HG03558 (cell line): Measurements from ENCODE around the gene DHTKD1.
"Not testable (repeated sequence)": the region's sequence is repeated elsewhere in the genome, so short reads cannot be mapped to it uniquely, and the experiment has no call there.

Experiments
- ATAC-seq: cut with Tn5 transposase; IDR thresholded peaks from one replicate; pipeline ENCODE4 v1.9.1; 2021; ENCODE audit warnings: moderate number of reproducible peaks; ENCODE audit not compliant: unreplicated experiment; ENCODE audit errors: extremely low read depth

DHTKD1 gene

GRCh38 chr10:12062754-12063482 lies 5.8 kb upstream of the DHTKD1 start:
- no peak for ATAC-seq

DNA sequence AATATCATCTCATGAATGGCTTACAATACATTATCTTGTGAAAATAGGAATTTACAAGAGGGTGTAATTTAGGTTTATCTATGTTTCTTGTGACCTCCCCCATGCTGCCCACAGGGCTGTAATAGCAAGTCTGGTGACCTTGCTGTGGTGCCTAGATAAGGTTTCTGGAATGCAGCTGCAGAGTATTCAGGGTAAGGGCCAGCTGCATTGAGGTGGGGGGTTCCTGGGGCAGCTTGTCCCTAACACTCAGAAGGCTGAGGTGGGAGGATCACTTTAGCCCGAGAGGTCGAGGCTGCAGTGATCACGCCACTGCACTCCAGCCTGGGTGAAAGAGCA lies 5.3 kb upstream of the DHTKD1 start:
- ATAC-seq, result no peak

GRCh38 chr10:12067336-12067735 lies 1.4 kb upstream of the DHTKD1 start:
- ATAC-seq, result no peak

- ATAC-seq, result not testable (repeated sequence)
These were observed 2.7 kb downstream of the DHTKD1 start for GRCh38 chr10:12071441-12071840.

DNA sequence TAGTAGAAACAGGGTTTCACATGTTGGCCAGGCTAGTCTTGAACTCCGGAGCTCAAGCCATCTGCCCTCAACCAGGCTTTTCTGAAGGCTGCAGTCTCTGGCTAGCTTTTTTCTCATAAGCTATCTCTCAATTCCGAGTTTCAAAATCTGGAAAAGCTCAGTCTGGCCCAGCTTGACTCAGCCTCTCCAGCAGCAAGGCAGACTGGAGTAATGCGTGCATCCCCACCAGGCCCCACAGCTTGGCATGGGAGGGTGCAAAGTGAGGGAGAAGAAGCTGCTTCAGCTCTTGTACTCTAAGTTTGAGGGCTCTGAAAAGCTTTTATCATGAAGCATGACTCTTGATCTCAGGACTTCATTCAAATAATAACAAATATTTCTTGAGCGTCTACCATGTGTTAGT lies 4.8 kb downstream of the DHTKD1 start:
- no peak for ATAC-seq

DNA sequence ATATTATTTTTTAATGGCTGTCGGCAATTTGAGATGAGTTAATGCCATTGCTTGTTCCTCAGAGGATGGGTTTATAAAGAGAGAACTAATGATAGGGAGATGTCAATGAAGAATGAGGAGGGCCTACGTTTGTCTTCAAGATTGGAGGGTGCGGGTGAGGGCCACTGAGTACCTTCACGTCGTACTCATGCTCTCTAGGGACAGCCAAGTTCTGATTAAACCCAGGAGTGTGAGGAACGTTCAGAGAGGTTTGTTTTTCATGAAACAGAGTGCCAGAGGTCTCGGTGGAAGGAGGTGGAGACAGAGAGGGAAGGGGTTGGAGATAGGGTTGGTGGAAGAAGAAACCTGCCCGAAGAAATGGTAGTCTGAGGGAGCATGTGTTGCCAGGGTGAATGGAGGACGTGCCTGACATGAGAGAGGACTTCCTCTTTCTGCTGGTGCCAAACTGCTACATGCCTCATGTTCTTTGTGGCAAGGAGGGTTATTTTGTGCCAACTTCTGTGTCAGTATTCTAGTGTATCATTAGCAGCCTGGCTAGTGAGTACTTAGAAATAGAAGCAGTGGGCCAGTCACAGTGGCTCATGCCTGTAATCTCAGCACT lies 8.9 kb downstream of the DHTKD1 start:
- ATAC-seq, result no peak

- no peak for ATAC-seq
These were observed 12.7 kb downstream of the DHTKD1 start for GRCh38 chr10:12081470-12081869.

DNA sequence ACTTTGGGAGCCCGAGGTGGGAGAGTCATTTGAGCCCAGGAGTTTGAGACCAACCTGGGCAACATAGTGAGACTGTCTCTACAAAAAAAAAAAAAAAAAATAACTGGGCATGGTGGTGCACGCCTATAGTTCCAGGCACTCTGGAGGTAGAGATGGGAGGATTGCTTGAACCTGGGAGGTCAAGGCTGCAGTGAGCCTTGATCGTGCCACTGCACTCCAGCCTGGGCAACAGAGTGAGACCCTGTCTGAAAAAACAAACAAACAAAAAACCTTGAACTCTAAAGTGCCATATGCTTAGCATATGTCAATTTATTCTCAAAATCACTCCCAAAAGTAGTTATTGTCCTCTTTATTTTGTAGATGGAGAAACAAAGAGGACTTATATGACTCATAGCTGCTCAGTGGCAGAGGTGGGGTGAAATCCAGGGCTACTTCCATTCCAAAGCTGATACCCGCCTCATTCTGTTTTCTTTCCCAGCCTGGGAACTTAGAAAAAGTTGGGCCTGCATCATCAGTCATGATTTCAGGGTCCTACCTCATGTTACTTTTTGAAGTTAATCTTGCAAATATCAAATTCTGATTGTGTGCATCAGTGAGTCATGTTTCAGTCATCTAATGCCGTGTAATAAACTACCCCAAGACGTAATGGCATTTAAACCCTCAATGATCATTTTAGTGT lies 13.3 kb downstream of the DHTKD1 start:
- ATAC-seq, result no peak

- ATAC-seq, result no peak
These were observed 20.2 kb downstream of the DHTKD1 start for GRCh38 chr10:12088919-12089318.

GRCh38 chr10:12091421-12091820 lies 22.7 kb downstream of the DHTKD1 start:
- ATAC-seq, result no peak

- not testable (repeated sequence) for ATAC-seq
These were observed 28.6 kb downstream of the DHTKD1 start for GRCh38 chr10:12097361-12097760.

DNA sequence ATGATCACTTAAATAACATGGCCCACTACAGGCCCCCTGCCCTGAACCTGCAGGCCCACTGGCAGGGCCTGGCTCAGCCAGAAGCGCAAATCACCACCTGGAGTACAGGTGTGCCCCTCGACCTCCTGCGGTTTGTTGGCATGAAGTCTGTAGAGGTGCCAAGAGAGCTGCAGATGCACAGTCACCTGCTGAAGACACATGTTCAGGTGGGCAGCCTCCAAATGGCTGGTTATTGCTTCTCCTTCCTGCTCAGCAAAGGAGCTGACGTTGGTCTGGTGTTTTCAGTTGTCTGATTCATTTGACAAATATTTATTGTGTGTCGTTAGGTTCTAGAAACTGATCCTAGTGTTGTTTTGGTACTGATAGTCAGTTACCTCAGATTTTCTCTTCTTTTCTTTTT lies 29.0 kb downstream of the DHTKD1 start:
- ATAC-seq, result no peak

DNA sequence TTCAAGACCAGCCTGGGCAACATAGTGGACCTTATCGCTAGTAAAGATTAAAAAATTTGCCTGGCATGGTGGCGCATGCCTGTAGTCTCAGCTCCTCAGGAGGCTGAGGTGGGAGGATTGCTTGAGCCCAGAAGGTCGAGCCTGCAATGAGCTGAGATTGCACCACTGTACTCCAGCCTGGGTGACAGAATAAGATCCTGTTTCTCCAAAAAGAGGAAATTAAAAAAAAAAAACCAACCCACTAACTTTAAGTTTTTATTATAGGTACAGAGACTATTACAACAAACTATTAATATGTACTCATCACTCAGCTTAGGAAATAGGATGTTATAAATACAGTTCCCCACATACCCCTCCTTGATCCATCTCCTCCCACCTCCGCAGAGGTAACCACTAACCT lies 30.2 kb downstream of the DHTKD1 start:
- ATAC-seq, result no peak

DNA sequence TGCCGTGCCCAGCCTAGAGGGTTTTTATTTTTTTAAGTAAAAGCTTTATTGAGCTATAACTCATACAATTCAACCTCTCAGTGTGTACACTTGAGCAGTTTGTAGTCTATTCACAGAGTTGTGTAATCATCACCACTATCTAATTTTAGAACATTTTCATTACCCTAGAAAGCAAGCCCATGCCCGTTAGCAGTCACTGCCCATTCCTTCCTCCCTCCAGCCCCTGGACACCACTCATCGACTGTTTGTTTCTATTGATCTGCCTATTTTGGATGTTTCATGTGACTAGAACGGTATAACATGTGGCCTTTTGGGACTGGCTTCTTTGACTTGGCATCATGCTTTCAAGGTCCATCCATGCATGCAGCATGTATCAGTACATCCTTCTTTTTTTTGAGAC lies 35.0 kb downstream of the DHTKD1 start:
- no peak for ATAC-seq

DNA sequence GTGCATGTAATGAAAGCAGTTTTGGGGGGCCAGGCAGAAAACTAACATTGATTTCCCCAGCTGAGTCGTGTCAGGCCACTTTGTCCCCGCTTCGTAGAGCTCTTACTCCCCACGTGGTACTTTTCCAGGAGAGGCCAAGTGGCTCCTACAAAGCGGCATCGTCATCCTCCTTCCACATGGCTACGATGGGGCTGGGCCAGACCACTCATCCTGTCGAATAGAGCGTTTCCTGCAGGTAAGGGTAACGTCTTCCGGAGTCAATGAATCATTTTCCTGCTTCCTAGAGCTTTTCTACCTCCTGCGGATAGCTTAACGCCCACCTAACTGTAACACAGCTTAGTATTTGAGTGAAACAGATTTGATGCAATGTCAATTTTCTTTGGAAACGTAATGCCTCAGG lies 39.0 kb downstream of the DHTKD1 start:
- no peak for ATAC-seq

GRCh38 chr10:12109286-12109685 lies 40.5 kb downstream of the DHTKD1 start:
- ATAC-seq, result no peak

DNA sequence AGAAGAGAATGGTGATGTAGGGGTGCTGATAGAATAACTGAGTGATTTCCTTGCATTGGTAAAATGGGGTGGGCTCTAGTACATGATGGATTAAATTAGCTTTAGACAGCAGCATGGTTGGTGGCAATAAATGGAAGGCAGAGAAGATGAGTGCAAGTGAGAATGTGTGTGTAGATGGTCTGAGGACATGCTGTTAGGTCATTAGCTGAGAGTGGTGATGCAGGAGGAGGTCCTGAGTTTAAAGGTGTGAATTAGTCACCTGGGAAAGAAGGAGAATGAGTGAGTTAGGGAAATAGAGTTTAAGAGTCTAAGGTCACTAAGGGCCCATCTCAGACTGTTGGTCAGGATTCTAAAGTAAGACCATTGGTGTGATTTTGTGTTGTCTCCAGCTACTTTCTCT lies 42.8 kb downstream of the DHTKD1 start:
- no peak for ATAC-seq

- no peak for ATAC-seq
These were observed 44.9 kb downstream of the DHTKD1 start for GRCh38 chr10:12113627-12114026.

- ATAC-seq, result no peak
These were observed 52.9 kb downstream of the DHTKD1 start for GRCh38 chr10:12121673-12122072.

DNA sequence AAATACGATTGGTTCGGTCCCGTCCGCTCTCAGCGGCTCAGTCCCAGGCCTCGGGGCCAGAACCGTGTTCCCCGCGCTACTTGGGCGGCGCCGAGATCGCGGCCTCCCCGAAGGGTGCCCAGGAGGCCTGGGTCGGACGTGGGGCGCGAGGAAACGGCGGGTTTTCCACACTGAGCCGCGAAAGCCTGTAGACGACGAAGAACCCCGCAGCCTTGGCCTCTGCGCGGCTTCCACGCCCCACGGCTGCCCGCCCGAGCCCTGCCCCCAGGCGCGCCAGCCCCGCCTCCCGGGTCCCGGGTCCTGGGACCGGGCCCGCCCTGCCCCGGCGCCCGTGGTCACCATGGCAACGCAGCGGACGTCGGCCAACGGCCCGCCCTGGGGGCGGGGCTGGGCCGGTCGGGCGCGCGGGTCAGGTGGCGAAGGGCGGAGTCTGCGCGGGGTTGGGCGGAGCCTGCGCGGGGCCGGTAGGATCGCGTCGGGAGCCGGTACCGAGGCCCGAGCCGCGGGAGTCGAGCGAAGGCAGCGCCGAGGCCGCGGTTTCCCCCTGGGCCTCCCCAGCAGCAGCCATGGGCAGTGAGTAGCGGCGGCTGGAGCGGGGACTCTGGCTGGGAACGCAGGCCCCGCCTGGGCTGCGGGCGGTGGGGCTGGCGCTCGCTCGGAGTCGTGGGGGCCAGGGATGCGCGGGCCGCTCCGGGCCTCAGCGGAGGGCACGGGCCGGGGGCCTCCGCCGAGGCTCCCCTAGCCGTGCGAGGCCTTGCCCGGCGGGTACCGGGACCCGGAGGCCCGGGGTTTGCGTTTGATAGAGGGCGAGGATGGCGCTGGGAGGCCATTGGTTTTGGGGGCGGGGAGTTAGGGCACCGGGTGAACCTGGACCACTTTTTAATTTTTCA lies 60.7 kb downstream of the DHTKD1 start, which contains the start of gene SEC61A2:
Gene SEC61A2, plus strand, starts transcription at position 456 of the 890 bp plus-strand sequence. Its CDS starts 111 bp downstream, at position 567.
- ATAC-seq, result peak; percentile 73
